GM12878 (cell line): ENCODE measurements around the gene GNAI2. TPM values are rescaled to one million over a fixed set of nuclear protein-coding genes. Genes with fewer than 3 reads are reported as not detected.

Source experiments
- ATAC-seq: fragments of 200-7000 bp; cut with Tn5 transposase; 3 replicates; pipeline ENCODE4 v1.9.1; 2020; ENCODE audit warnings: mild to moderate bottlenecking, moderate library complexity
- BruUV-seq: library from RNA; stranded (reverse); fragments of 400-500 nt; replicated peaks from 2 replicates; lab custom pipeline; 2021; lab: Mats Ljungman, UMichigan
- CTCF ChIA-PET: fragments of 300-600 bp; sonication (Branson Sonifier 250); formaldehyde crosslinking; extraction: SDS; loops from one replicate; lab custom pipeline; 2021; ENCODE audit warnings: inconsistent platforms; lab: Yijun Ruan, JAX
- POLR2A ChIA-PET: fragments of 350-600 bp; formaldehyde crosslinking; extraction: SDS; loops from one replicate; lab custom pipeline; 2021; ENCODE audit warnings: inconsistent platforms; lab: Charles Lee
- RAD21 ChIA-PET: fragments of 300-600 bp; sonication (Branson Sonifier 250); formaldehyde crosslinking; loops from one replicate; lab custom pipeline; 2023; ENCODE audit warnings: antibody characterized with exemption; ENCODE audit not compliant: unreplicated experiment; lab: Charles Lee
- SMC1A ChIA-PET: fragments of 300-600 bp; sonication (Branson Sonifier 250); formaldehyde crosslinking; loops from one replicate; lab custom pipeline; 2023; ENCODE audit not compliant: unreplicated experiment, uncharacterized antibody; lab: Charles Lee
- DNase-seq: peaks from one replicate; pipeline ENCODE4 v3.0.0-alpha.2; 2011; ENCODE audit warnings: low read depth, low spot score
- FAIRE-seq: peaks from 3 replicates; lab custom pipeline; 2011; peaks lifted over from hg19 to GRCh38; lab: Jason Lieb, UNC
- H2AFZ ChIP-seq: 2 replicates; pipeline ENCODE4 v1.6.0; 2011; ENCODE audit warnings: low read depth, low read length, control low read depth; ENCODE audit not compliant: control insufficient read depth
- H3K27ac ChIP-seq: 2 replicates; pipeline ENCODE4 v1.5.1; 2011; ENCODE audit warnings: control low read depth; ENCODE audit not compliant: control insufficient read depth, insufficient read depth
- H3K27me3 ChIP-seq, 2 experiments: replicated peaks in 1 of 2; 2 replicates each; pipeline versions ENCODE4 v1.6.0 to v1.6.1; 2011; ENCODE audit warnings: low read length in 1 of 2; ENCODE audit not compliant: control insufficient read depth in 2 of 2, insufficient read depth in 2 of 2
- H3K36me3 ChIP-seq, 2 experiments: 2 replicates each; pipeline ENCODE4 v1.5.1; 2011; ENCODE audit warnings: low read length in 1 of 2; ENCODE audit not compliant: control insufficient read depth in 2 of 2, insufficient read depth in 2 of 2
- H3K4me1 ChIP-seq: 2 replicates; pipeline ENCODE4 v1.6.1; 2011; ENCODE audit warnings: mild to moderate bottlenecking, low read length, moderate library complexity, mixed read lengths; ENCODE audit not compliant: control insufficient read depth, insufficient read depth
- H3K4me2 ChIP-seq: 2 replicates; pipeline ENCODE4 v1.6.0; 2011; ENCODE audit warnings: control low read depth; ENCODE audit not compliant: control insufficient read depth, insufficient read depth
- H3K4me3 ChIP-seq: fragments of 200-600 bp; sonication (generic); 2 replicates; pipeline ENCODE4 v1.5.1; 2016
- H3K79me2 ChIP-seq: 2 replicates; pipeline ENCODE4 v1.6.0; 2011; ENCODE audit warnings: low read length; ENCODE audit not compliant: control insufficient read depth, insufficient read depth
- H3K9ac ChIP-seq: 2 replicates; pipeline ENCODE4 v1.8.0; 2011; ENCODE audit warnings: low read length, control low read depth, mixed read lengths; ENCODE audit not compliant: control insufficient read depth, insufficient read depth
- H3K9me3 ChIP-seq: replicated peaks from 3 replicates; pipeline ENCODE4 v1.5.1; 2011; ENCODE audit warnings: mild to moderate bottlenecking, low read length; ENCODE audit not compliant: control insufficient read depth, insufficient read depth
- H4K20me1 ChIP-seq: 2 replicates; pipeline ENCODE4 v1.6.0; 2011; ENCODE audit not compliant: control insufficient read depth, insufficient read depth
- E4F1 ChIP-seq: fragments of 450-650 bp; IDR thresholded peaks from 2 replicates; pipeline ENCODE4 v1.6.1; 2018; ENCODE audit warnings: borderline replicate concordance, mild to moderate bottlenecking; ENCODE audit not compliant: partially characterized antibody
- NFYA ChIP-seq: IDR thresholded peaks from 2 replicates; pipeline ENCODE4 v1.6.1; 2011; ENCODE audit warnings: low read depth, mild to moderate bottlenecking, low read length, improper control_type of control experiment, borderline replicate concordance
- POLR2AphosphoS2 ChIP-seq: IDR thresholded peaks from 2 replicates; pipeline ENCODE4 v1.6.1; 2011; ENCODE audit warnings: low read depth, mild to moderate bottlenecking, low read length, improper control_type of control experiment, moderate library complexity
- WGBS: methylation state at CpG from one replicate; pipeline ENCODE4 v1.1.6; 2016; ENCODE audit warnings: low lambda C conversion rate; ENCODE audit not compliant: insufficient replicate concordance, insufficient coverage; ENCODE audit errors: missing lambda C conversion rate; 5-methylcytosine and 5-hydroxymethylcytosine counted together
- in situ Hi-C: fragments of 300-500 bp; cut with MboI; formaldehyde crosslinking; loops from 9 replicates; pipeline ENCODE4 v1.14.3; 2018; ENCODE audit warnings: mixed read lengths
- intact Hi-C: fragments of 100-400 bp; cut with micrococcal nuclease; formaldehyde crosslinking; loops from one replicate; pipeline ENCODE4 v1.14.2; 2022; ENCODE audit not compliant: unreplicated experiment
- polyA plus RNA-seq, 11 experiments: library from polyadenylated mRNA; depleted of rRNA in 4 of 11; unstranded in 6 of 11; stranded (reverse) in 5 of 11; fragments of >200 nt; fragmentation: Nextera tagmentation in 4 of 11; fragmentation: Illumina TruSeq in 1 of 11; extraction: Ambion mirVana in 4 of 11; extraction: Trizol in 1 of 11; gene quantifications; 1 replicate in 1 of 11; 2 replicates in 10 of 11; pipeline versions ENCODE4 v1.2.1 to v1.2.3, GENCODE V29; 2011 to 2016; ENCODE audit warnings: inconsistent platforms in 2 of 11, missing spikeins in 2 of 11, low read depth in 1 of 11
- total RNA-seq, 4 experiments: library from RNA; depleted of rRNA in 3 of 4; stranded (reverse); fragments of >200 nt in 3 of 4; fragmentation: Illumina TruSeq in 1 of 4; extraction: Trizol in 1 of 4; gene quantifications; 2 replicates each; pipeline versions ENCODE4 v1.2.1 to v1.2.3, GENCODE V29; 2013 to 2021

The GNAI2 gene
- total and polyA plus RNA-seq, 10 of the 15 experiments (the other 5 are each of a cell fraction or from before 2014, with no cell fraction given) = 5.0 to 346 (median 237) TPM

GRCh38 chr3:50300681-50301254 lies 64.8 kb downstream of the GNAI2 start:
- H3K27ac ChIP-seq = no peak overlapping the region
- SMC1A ChIA-PET = no interaction called here
- no peak for FAIRE-seq

More at GRCh38 chr3:50300681-50301254, 64.8 kb downstream of the GNAI2 start:
- 85% methylated on average over 6 of the region's 6 CpGs for WGBS
- H3K36me3 ChIP-seq = no peaks in the 10 kb centered on the region
- peaks cover 4% of the 10 kb centered on the region for H3K4me1 ChIP-seq
- H3K79me2 ChIP-seq = peaks cover 2% of the 10 kb centered on the region; the same call in 1 of the 2 replicates
- no peaks in the 10 kb centered on the region for H3K27me3 ChIP-seq
- intact Hi-C loops = no loop called here
- H3K4me2 ChIP-seq = peak overlapping the region; percentile 90; the same call in 1 of the 2 replicates
- no peaks in the 10 kb centered on the region for H4K20me1 ChIP-seq
- POLR2A ChIA-PET = no interaction called here
- ATAC-seq = no peak
- no peak for TF ChIP-seq NFYA
- TF ChIP-seq POLR2AphosphoS2 = no peak
- no peak for TF ChIP-seq E4F1
- TF ChIP-seq, all 136 proteins: peak for 0
- no peak for DNase-seq
- no peak overlapping the region for H3K9ac ChIP-seq
- ChIA-PET RAD21 (no interaction called here), CTCF (interaction anchor here (0.7 to 3.5 kb wide), 2 partner anchors 18 to 24 kb away, joined by 3 to 13 read pairs; no protein-coding TSS in a partner anchor)
- peak overlapping the region; percentile 13; the same call in 1 of the 2 replicates for H3K4me3 ChIP-seq
- no TSS peak for BruUV-seq
- in situ Hi-C loops = no loop called here
- no peaks in the 10 kb centered on the region for H3K9me3 ChIP-seq
- H2AFZ ChIP-seq = no peak overlapping the region
